GM20431 (cell line): ENCODE results near the gene UROC1.

Source experiments
- in situ Hi-C: fragments of 300-500 bp; cut with MseI, MboI; formaldehyde crosslinking; loops from one replicate; pipeline ENCODE4 v1.15.0; 2020; ENCODE audit warnings: low sequenced_read_pairs; ENCODE audit not compliant: unreplicated experiment

The UROC1 gene

GRCh38 chr3:126484662-126485061 is 32.9 kb downstream of the UROC1 start:
- in situ Hi-C loops, result no loop called here

GRCh38 chr3:126484148-126484547 is 33.4 kb downstream of the UROC1 start:
- in situ Hi-C loops, result no loop called here

- in situ Hi-C loops, result no loop called here
Measured at GRCh38 chr3:126483321-126483761, 34.2 kb downstream of the UROC1 start.

GRCh38 chr3:126482503-126483255 is 34.9 kb downstream of the UROC1 start:
- in situ Hi-C loops, result no loop called here

GRCh38 chr3:126481808-126482502 is 35.6 kb downstream of the UROC1 start:
- in situ Hi-C loops, result no loop called here

GRCh38 chr3:126480861-126481260 is 36.7 kb downstream of the UROC1 start:
- in situ Hi-C loops, result no loop called here

- in situ Hi-C loops, result no loop called here
Measured at GRCh38 chr3:126480206-126480605, 37.4 kb downstream of the UROC1 start.

GRCh38 chr3:126479642-126480041 is 37.9 kb downstream of the UROC1 start:
- in situ Hi-C loops, result no loop called here

- in situ Hi-C loops, result no loop called here
Measured at GRCh38 chr3:126478581-126479310, 38.8 kb downstream of the UROC1 start.

GRCh38 chr3:126477061-126477380 is 40.6 kb downstream of the UROC1 start:
- in situ Hi-C loops, result no loop called here

GRCh38 chr3:126476166-126477060 is 41.2 kb downstream of the UROC1 start:
- in situ Hi-C loops, result no loop called here

GRCh38 chr3:126475413-126476114 is 42.0 kb downstream of the UROC1 start, which contains the start of gene ZXDC:
Gene ZXDC, minus strand, starts transcription at chr3:126475891. Its CDS starts 26 bp downstream, at chr3:126475865.
- in situ Hi-C loops, result no loop called here

- in situ Hi-C loops, result no loop called here
Measured at GRCh38 chr3:126474498-126475412, 42.8 kb downstream of the UROC1 start.

GRCh38 chr3:126473292-126474168 is 44.0 kb downstream of the UROC1 start:
- in situ Hi-C loops, result no loop called here

- in situ Hi-C loops, result no loop called here
Measured at GRCh38 chr3:126472277-126473006, 45.1 kb downstream of the UROC1 start.

- in situ Hi-C loops, result no loop called here
Measured at GRCh38 chr3:126469479-126469878, 48.1 kb downstream of the UROC1 start.
